Suppressor macrophage (primary cell): ENCODE measurements around the gene KCNJ1.
A peak's percentile ranks its signal among the peaks of the same experiment; 100 is the strongest.

Experiments used
- DNase-seq, 4 experiments: peaks; one replicate each; pipeline ENCODE4 v3.0.0-alpha.2; 2020 to 2022

Gene KCNJ1

GRCh38 chr11:128881221-128881620 is 14.1 kb upstream of the KCNJ1 start:
- no peak for DNase-seq

GRCh38 chr11:128879817-128880216 is 12.7 kb upstream of the KCNJ1 start:
- no peak for DNase-seq

GRCh38 chr11:128878455-128878854 is 11.4 kb upstream of the KCNJ1 start:
- no peak for DNase-seq

- DNase-seq: no peak
These were observed 10.6 kb upstream of the KCNJ1 start for GRCh38 chr11:128877726-128878125.

GRCh38 chr11:128876133-128876650 is 9.1 kb upstream of the KCNJ1 start:
- DNase-seq: no peak

GRCh38 chr11:128874427-128874826 is 7.3 kb upstream of the KCNJ1 start:
- DNase-seq: no peak

GRCh38 chr11:128872594-128872993 is 5.5 kb upstream of the KCNJ1 start:
- DNase-seq: no peak

GRCh38 chr11:128872094-128872493 is 5.0 kb upstream of the KCNJ1 start:
- no peak for DNase-seq

- no peak for DNase-seq
These were observed 4.1 kb upstream of the KCNJ1 start for GRCh38 chr11:128871168-128871610.

- DNase-seq: no peak
These were observed 2.0 kb upstream of the KCNJ1 start for GRCh38 chr11:128868841-128869671.

- DNase-seq: no peak
These were observed 1.6 kb downstream of the KCNJ1 start for GRCh38 chr11:128865490-128865889.

GRCh38 chr11:128862908-128863660 is 4.0 kb downstream of the KCNJ1 start:
- no peak for DNase-seq

GRCh38 chr11:128862406-128862805 is 4.7 kb downstream of the KCNJ1 start:
- DNase-seq: no peak

- no peak for DNase-seq
These were observed 6.3 kb downstream of the KCNJ1 start for GRCh38 chr11:128860571-128861361.

GRCh38 chr11:128859563-128860441 is 7.3 kb downstream of the KCNJ1 start:
- peak; percentile 73 to 87 (median 79) for DNase-seq

- no peak for DNase-seq
These were observed 9.8 kb downstream of the KCNJ1 start for GRCh38 chr11:128857341-128857740.

- no peak for DNase-seq
These were observed 10.9 kb downstream of the KCNJ1 start for GRCh38 chr11:128856241-128856640.

GRCh38 chr11:128854841-128855240 is 12.3 kb downstream of the KCNJ1 start:
- DNase-seq: no peak

- DNase-seq: no peak
These were observed 13.5 kb downstream of the KCNJ1 start for GRCh38 chr11:128853559-128853958.

- no peak for DNase-seq
These were observed 14.6 kb downstream of the KCNJ1 start for GRCh38 chr11:128852327-128853023.

GRCh38 chr11:128848815-128849455 is 18.2 kb downstream of the KCNJ1 start:
- peak; percentile 59 to 83 (median 70) for DNase-seq
